SU-DHL-6 (cell line): Measurements from ENCODE around the gene FOXM1.

Experiments
- H2AFZ ChIP-seq: fragments of 200-600 bp; sonication (generic); 2 replicates; pipeline ENCODE4 v1.6.1; 2014; ENCODE audit warnings: low read depth, mild to moderate bottlenecking, moderate library complexity, mixed read lengths, antibody characterized with exemption, low read length; ENCODE audit not compliant: severe bottlenecking
- H3F3A ChIP-seq: fragments of 200-600 bp; shearing (Covaris generic); 2 replicates; pipeline ENCODE4 v1.6.0; 2016; ENCODE audit warnings: antibody characterized with exemption, mild to moderate bottlenecking; ENCODE audit not compliant: insufficient read depth
- H3K27ac ChIP-seq: fragments of 200-600 bp; sonication (generic); 2 replicates; pipeline ENCODE4 v1.5.1; 2016; ENCODE audit warnings: low read depth, mild to moderate bottlenecking, low read length, moderate library complexity, mixed read lengths
- H3K27me3 ChIP-seq: fragments of 200-600 bp; sonication (generic), shearing (Covaris generic); 2 replicates; pipeline ENCODE4 v1.6.0; 2014; ENCODE audit warnings: mild to moderate bottlenecking, low read length
- H3K36me3 ChIP-seq: fragments of 200-600 bp; sonication (generic); 2 replicates; pipeline ENCODE4 v1.6.1; 2014; ENCODE audit warnings: mild to moderate bottlenecking, low read length, mixed read lengths
- H3K4me2 ChIP-seq: fragments of 300-600, 200-600 bp; shearing (Covaris generic), sonication (generic); 2 replicates; pipeline ENCODE4 v1.6.0; 2014; ENCODE audit warnings: low read length, low read depth, mild to moderate bottlenecking; ENCODE audit not compliant: poor library complexity, severe bottlenecking
- H3K4me3 ChIP-seq: fragments of 200-600 bp; sonication (generic); 2 replicates; pipeline ENCODE4 v1.5.1; 2014; ENCODE audit warnings: antibody characterized with exemption, low read length, mild to moderate bottlenecking, mixed read lengths; ENCODE audit not compliant: insufficient read depth, poor library complexity, severe bottlenecking
- H3K79me2 ChIP-seq: fragments of 200-600 bp; sonication (generic); 2 replicates; pipeline ENCODE4 v1.6.1; 2014; ENCODE audit warnings: mild to moderate bottlenecking, low read length, moderate library complexity; ENCODE audit not compliant: insufficient read depth
- H3K9ac ChIP-seq: fragments of 200-600 bp; sonication (generic); 2 replicates; pipeline ENCODE4 v1.7.0; 2014; ENCODE audit warnings: mild to moderate bottlenecking, low read length
- H3K9me2 ChIP-seq: fragments of 200-600 bp; sonication (generic); replicated peaks from 2 replicates; pipeline ENCODE4 v1.6.1; 2014; ENCODE audit warnings: low read length; ENCODE audit not compliant: insufficient read depth
- H3K9me3 ChIP-seq: fragments of 200-600 bp; sonication (generic); 2 replicates; pipeline ENCODE4 v1.6.1; 2014; ENCODE audit warnings: low read length, mixed read lengths; ENCODE audit not compliant: insufficient read depth
- H4K20me1 ChIP-seq: fragments of 200-600 bp; sonication (generic); 2 replicates; pipeline ENCODE4 v1.6.1; 2014; ENCODE audit warnings: low read depth, mild to moderate bottlenecking, antibody characterized with exemption, low read length, moderate library complexity, mixed read lengths
- CTCF ChIP-seq: fragments of 200-600 bp; sonication (generic); IDR thresholded peaks from one replicate; pipeline ENCODE4 v1.5.1; 2017; ENCODE audit warnings: antibody characterized with exemption, mild to moderate bottlenecking, low read length, moderate library complexity; ENCODE audit not compliant: insufficient read depth, poor library complexity, severe bottlenecking
- EZH2phosphoT487 ChIP-seq: fragments of 200-600 bp; sonication (generic), shearing (Covaris generic); conservative IDR thresholded peaks from 2 replicates; pipeline ENCODE4 v1.6.1; 2018; ENCODE audit warnings: mild to moderate bottlenecking, antibody characterized with exemption, low read length, moderate library complexity, mixed read lengths

FOXM1 gene

GRCh38 chr12:2904260-2904659 lies 27.3 kb upstream of the FOXM1 start:
- H3K9ac ChIP-seq: no peak overlapping the region
- H4K20me1 ChIP-seq: no peaks in the 10 kb centered on the region
- TF ChIP-seq CTCF (no peak), EZH2phosphoT487 (no peak)
- H3K4me2 ChIP-seq: no peak overlapping the region
- no peaks in the 10 kb centered on the region for H3F3A ChIP-seq
- H2AFZ ChIP-seq: no peak overlapping the region
- H3K9me3 ChIP-seq: no peaks in the 10 kb centered on the region
- H3K27ac ChIP-seq: no peak overlapping the region
- no peaks in the 10 kb centered on the region for H3K9me2 ChIP-seq
- no peaks in the 10 kb centered on the region for H3K79me2 ChIP-seq
- no peaks in the 10 kb centered on the region for H3K36me3 ChIP-seq
- H3K27me3 ChIP-seq: no peaks in the 10 kb centered on the region
- H3K4me3 ChIP-seq: no peak overlapping the region

GRCh38 chr12:2902272-2902880 lies 25.4 kb upstream of the FOXM1 start:
- no peaks in the 10 kb centered on the region for H3K79me2 ChIP-seq
- no peak overlapping the region for H2AFZ ChIP-seq
- H3K36me3 ChIP-seq: no peaks in the 10 kb centered on the region
- H3K4me2 ChIP-seq: no peak overlapping the region
- H3K9ac ChIP-seq: no peak overlapping the region
- no peaks in the 10 kb centered on the region for H3F3A ChIP-seq
- no peak for TF ChIP-seq CTCF
- no peak for TF ChIP-seq EZH2phosphoT487
- H3K27me3 ChIP-seq: no peaks in the 10 kb centered on the region
- no peaks in the 10 kb centered on the region for H4K20me1 ChIP-seq
- H3K9me3 ChIP-seq: no peaks in the 10 kb centered on the region
- H3K4me3 ChIP-seq: no peak overlapping the region
- H3K27ac ChIP-seq: no peak overlapping the region
- H3K9me2 ChIP-seq: no peaks in the 10 kb centered on the region

GRCh38 chr12:2900642-2901041 lies 23.7 kb upstream of the FOXM1 start:
- Histone ChIP-seq H3K36me3 (no peaks in the 10 kb centered on the region), H3K27me3 (no peaks in the 10 kb centered on the region), H3F3A (no peaks in the 10 kb centered on the region), H3K9me3 (no peaks in the 10 kb centered on the region), H3K27ac (no peak overlapping the region), H3K9me2 (no peaks in the 10 kb centered on the region), H3K9ac (no peak overlapping the region), H3K79me2 (no peaks in the 10 kb centered on the region), H4K20me1 (no peaks in the 10 kb centered on the region), H3K4me2 (no peak overlapping the region), H3K4me3 (no peak overlapping the region), H2AFZ (no peak overlapping the region)
- no peak for TF ChIP-seq EZH2phosphoT487
- TF ChIP-seq CTCF: no peak

- no peak overlapping the region for H3K4me2 ChIP-seq
- H3F3A ChIP-seq: peaks cover 4% of the 10 kb centered on the region; the same call in 1 of the 2 replicates
- H3K36me3 ChIP-seq: no peaks in the 10 kb centered on the region
- TF ChIP-seq CTCF (no peak), EZH2phosphoT487 (no peak)
- no peak overlapping the region for H3K4me3 ChIP-seq
- no peaks in the 10 kb centered on the region for H4K20me1 ChIP-seq
- H3K9me2 ChIP-seq: no peaks in the 10 kb centered on the region
- H3K9ac ChIP-seq: no peak overlapping the region
- no peak overlapping the region for H2AFZ ChIP-seq
- no peaks in the 10 kb centered on the region for H3K79me2 ChIP-seq
- no peaks in the 10 kb centered on the region for H3K9me3 ChIP-seq
- H3K27ac ChIP-seq: no peak overlapping the region
- no peaks in the 10 kb centered on the region for H3K27me3 ChIP-seq
Observed at GRCh38 chr12:2897418-2897817, 20.4 kb upstream of the FOXM1 start.
